Measurements from ENCODE around the gene PLCZ1. TPM values are rescaled to one million over a fixed set of nuclear protein-coding genes. Genes with fewer than 3 reads are reported as not detected.

The PLCZ1 gene
- total RNA-seq, 4 donors from 2014 or later = not detected

DNA sequence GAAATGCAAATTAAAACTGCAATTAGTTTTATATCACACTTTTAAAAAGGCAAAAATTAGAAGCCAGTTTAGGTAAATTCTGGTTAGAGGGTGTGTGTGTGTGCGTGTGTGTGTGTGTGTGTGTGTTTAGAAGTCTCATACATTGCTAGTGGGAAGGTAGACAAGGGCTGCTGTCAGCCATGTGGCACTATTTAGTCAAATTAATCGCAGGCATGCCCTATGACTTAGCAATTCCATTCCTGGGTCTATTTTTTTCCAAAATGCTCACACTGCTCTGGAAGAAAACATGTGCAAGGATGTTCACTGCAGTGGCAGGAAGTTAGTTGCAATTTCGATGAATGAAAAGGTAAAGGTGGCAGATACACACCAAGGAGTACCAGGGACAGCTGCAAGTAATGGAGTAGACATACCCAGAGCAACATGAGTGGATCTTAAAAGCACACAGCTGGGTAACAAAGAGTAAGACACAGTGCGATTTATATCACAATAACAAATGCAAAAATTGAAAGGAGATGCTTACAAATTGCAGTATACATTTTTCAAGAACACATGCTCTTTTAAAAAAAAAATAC lies 11.7 kb upstream of the PLCZ1 start:
- Histone ChIP-seq H3K27ac (no peak overlapping the region), H3K27me3 (no peaks in the 10 kb centered on the region), H3K4me1 (no peaks in the 10 kb centered on the region), H3K36me3 (no peaks in the 10 kb centered on the region), H3K4me3 (no peak overlapping the region), H3K9me3 (peaks cover 0 to 5% (median 0%) of the 10 kb centered on the region in 4 donors)
- TF ChIP-seq, protein P1, sequence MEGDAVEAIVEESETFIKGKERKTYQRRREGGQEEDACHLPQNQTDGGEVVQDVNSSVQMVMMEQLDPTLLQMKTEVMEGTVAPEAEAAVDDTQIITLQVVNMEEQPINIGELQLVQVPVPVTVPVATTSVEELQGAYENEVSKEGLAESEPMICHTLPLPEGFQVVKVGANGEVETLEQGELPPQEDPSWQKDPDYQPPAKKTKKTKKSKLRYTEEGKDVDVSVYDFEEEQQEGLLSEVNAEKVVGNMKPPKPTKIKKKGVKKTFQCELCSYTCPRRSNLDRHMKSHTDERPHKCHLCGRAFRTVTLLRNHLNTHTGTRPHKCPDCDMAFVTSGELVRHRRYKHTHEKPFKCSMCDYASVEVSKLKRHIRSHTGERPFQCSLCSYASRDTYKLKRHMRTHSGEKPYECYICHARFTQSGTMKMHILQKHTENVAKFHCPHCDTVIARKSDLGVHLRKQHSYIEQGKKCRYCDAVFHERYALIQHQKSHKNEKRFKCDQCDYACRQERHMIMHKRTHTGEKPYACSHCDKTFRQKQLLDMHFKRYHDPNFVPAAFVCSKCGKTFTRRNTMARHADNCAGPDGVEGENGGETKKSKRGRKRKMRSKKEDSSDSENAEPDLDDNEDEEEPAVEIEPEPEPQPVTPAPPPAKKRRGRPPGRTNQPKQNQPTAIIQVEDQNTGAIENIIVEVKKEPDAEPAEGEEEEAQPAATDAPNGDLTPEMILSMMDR (IDR thresholded peaks at IDR 0.05) = no peak
- TF ChIP-seq POLR2A (IDR thresholded peaks at IDR 0.05) = no peak
- no peak for DNase-seq

DNA sequence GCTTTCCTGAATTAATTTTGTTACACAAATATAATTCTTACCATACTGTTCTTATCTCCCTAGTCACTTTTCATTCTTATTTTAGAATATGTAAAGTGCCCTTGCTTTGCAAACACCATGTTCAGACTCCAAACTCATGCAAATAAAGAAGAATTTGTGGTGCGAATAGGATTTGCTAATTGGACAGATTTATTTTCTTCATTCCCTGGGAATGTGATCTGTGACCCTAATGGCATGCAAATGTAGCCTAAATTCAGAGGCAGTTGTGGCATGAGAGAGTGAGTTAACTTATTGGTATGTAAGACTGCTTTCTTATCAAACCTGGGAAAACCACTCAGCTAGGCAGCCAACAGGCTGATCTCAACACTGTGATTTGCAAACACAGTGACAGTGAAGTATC lies 10.1 kb upstream of the PLCZ1 start:
- Histone ChIP-seq H3K27ac (no peak overlapping the region), H3K4me3 (no peak overlapping the region), H3K4me1 (no peaks in the 10 kb centered on the region), H3K9me3 (no peaks in the 10 kb centered on the region), H3K27me3 (no peaks in the 10 kb centered on the region), H3K36me3 (no peaks in the 10 kb centered on the region)
- no peak for DNase-seq
- TF ChIP-seq POLR2A (IDR thresholded peaks at IDR 0.05) = no peak
- TF ChIP-seq, protein P1 (IDR thresholded peaks at IDR 0.05) = no peak

DNA sequence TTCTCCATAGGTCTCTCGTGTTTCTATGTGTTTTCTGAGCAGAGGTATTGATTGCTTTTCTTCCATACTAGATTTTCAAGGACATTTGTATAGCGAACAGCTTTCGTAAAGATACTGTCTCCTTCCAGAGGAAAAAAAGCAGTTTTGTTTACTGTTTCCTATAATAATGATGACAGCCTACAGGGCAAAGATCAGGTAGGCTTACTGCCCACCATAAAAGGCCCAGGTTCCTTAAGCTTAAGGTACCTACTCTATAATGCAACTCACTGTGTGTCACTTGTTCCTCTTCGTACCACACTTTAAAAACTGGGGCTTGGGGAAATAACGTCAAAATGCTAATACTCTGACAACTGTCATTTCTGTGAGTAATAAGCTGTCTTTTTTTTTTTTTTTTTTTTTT lies 6.7 kb downstream of the PLCZ1 start:
- Histone ChIP-seq H3K36me3 (no peaks in the 10 kb centered on the region), H3K4me1 (no peaks in the 10 kb centered on the region), H3K9me3 (no peaks in the 10 kb centered on the region), H3K27ac (no peak overlapping the region), H3K4me3 (no peak overlapping the region), H3K27me3 (no peaks in the 10 kb centered on the region)
- no peak for TF ChIP-seq POLR2A (IDR thresholded peaks at IDR 0.05)
- TF ChIP-seq, protein P1 (IDR thresholded peaks at IDR 0.05) = no peak
- DNase-seq = no peak

- Histone ChIP-seq H3K27me3 (no peaks in the 10 kb centered on the region), H3K27ac (no peak overlapping the region), H3K4me1 (no peaks in the 10 kb centered on the region), H3K36me3 (no peaks in the 10 kb centered on the region), H3K4me3 (no peak overlapping the region), H3K9me3 (no peaks in the 10 kb centered on the region)
- DNase-seq = no peak
- no peak for TF ChIP-seq POLR2A (IDR thresholded peaks at IDR 0.05)
- TF ChIP-seq, protein P1 (IDR thresholded peaks at IDR 0.05) = no peak
Measured at GRCh38 chr12:18723752-18724151, 14.1 kb downstream of the PLCZ1 start.

- no peak for DNase-seq
- no peak for TF ChIP-seq POLR2A (IDR thresholded peaks at IDR 0.05)
- TF ChIP-seq, protein P1 (IDR thresholded peaks at IDR 0.05) = no peak
- H3K4me1 ChIP-seq = no peaks in the 10 kb centered on the region
Measured at GRCh38 chr12:18721452-18721851, 16.4 kb downstream of the PLCZ1 start.

DNA sequence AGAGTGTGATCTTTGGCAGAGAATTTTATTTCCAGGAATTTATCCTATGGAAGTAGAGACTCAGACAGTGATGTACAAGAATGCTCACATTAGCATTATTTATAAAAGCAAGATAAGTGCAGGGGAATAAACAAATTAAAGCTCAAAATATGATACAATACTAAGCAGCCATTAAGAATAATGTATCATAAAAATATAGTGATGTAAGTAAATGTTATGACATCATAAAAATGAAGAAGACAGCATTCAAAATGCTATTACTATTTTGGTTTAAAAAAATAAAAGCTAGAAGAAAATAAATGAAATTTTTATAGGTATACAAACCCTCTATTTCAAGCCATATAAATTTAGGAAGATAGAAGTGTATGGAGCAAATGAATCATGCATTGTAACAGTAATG lies 17.1 kb downstream of the PLCZ1 start:
- Histone ChIP-seq H3K4me1 (no peaks in the 10 kb centered on the region), H3K27ac (no peak overlapping the region), H3K9me3 (no peaks in the 10 kb centered on the region)

More at GRCh38 chr12:18721452-18721851, 16.4 kb downstream of the PLCZ1 start:
- Histone ChIP-seq H3K27ac (no peak overlapping the region), H3K36me3 (no peaks in the 10 kb centered on the region), H3K9me3 (no peaks in the 10 kb centered on the region), H3K27me3 (no peaks in the 10 kb centered on the region), H3K4me3 (no peak overlapping the region)

More for the DNA sequence above, 17.1 kb downstream of the PLCZ1 start:
- Histone ChIP-seq H3K4me3 (no peak overlapping the region), H3K27me3 (no peaks in the 10 kb centered on the region), H3K36me3 (no peaks in the 10 kb centered on the region)
- no peak for DNase-seq
- TF ChIP-seq, protein P1 (IDR thresholded peaks at IDR 0.05) = no peak
- TF ChIP-seq POLR2A (IDR thresholded peaks at IDR 0.05) = no peak

All from Peyer's patch (tissue), 4 donors.